ENCODE data around the gene FRMPD4. TPM values are rescaled to one million over a fixed set of nuclear protein-coding genes. Genes with fewer than 3 reads are reported as not detected.

Gene FRMPD4
- total RNA-seq, 1 donor from 2014 or later: 0.54 TPM

DNA sequence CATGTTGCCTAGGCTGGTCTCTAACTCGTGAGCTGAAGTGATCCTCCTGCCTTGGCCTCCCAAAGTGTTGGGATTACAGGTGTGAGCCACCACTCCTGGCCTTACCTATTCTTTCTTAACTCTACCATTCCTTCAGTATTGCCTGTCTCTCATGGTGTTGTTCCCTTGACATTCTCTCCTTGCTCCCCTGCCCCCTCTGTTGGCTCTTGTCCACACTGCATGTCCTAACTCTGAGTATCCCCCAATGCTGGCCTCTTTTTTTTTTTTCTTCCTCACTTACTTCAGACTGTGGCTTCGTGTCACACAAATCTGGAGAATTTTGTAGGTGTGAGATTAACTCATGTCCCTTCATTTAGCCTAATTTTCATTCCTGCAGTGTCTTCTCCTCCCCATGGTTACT lies 22.9 kb upstream of the FRMPD4 start:
- H3K27ac Mint-ChIP-seq (ENCODE audit: unreplicated experiment): no peak overlapping the region
- H3K4me3 Mint-ChIP-seq (ENCODE audit: unreplicated experiment): no peak overlapping the region
- H3K9me3 Mint-ChIP-seq (ENCODE audit: unreplicated experiment): no peaks in the 10 kb centered on the region
- Histone ChIP-seq H3K9ac (ENCODE audit: low read length) (no peak overlapping the region), H3K36me3 (ENCODE audit: insufficient read depth, low read length) (no peaks in the 10 kb centered on the region), H4K20me1 (ENCODE audit: insufficient read depth, low read length) (no peaks in the 10 kb centered on the region), H3K9me3 (ENCODE audit: insufficient read depth, low read depth, low read length) (no peaks in the 10 kb centered on the region), H3K27ac (ENCODE audit: low read depth, low read length) (no peak overlapping the region), H3K79me2 (ENCODE audit: insufficient read depth, low read length) (no peaks in the 10 kb centered on the region), H3K27me3 (ENCODE audit: insufficient read depth, low read length) (no peaks in the 10 kb centered on the region), H3K4me1 (ENCODE audit: insufficient read depth, low read length) (no peaks in the 10 kb centered on the region), H3K4me2 (ENCODE audit: low read length) (no peak overlapping the region), H3K4me3 (ENCODE audit: insufficient read depth, low read depth, low read length) (no peak overlapping the region), H2AFZ (ENCODE audit: low read depth, low read length) (no peak overlapping the region)
- no peaks in the 10 kb centered on the region for H3K27me3 Mint-ChIP-seq (ENCODE audit: low read depth, unreplicated experiment)
- no peaks in the 10 kb centered on the region for H3K36me3 Mint-ChIP-seq (ENCODE audit: low read depth, unreplicated experiment)
- FAIRE-seq (peak; percentile 59), DNase-seq (ENCODE audit: low read depth) (no peak)
- TF ChIP-seq, protein P1, sequence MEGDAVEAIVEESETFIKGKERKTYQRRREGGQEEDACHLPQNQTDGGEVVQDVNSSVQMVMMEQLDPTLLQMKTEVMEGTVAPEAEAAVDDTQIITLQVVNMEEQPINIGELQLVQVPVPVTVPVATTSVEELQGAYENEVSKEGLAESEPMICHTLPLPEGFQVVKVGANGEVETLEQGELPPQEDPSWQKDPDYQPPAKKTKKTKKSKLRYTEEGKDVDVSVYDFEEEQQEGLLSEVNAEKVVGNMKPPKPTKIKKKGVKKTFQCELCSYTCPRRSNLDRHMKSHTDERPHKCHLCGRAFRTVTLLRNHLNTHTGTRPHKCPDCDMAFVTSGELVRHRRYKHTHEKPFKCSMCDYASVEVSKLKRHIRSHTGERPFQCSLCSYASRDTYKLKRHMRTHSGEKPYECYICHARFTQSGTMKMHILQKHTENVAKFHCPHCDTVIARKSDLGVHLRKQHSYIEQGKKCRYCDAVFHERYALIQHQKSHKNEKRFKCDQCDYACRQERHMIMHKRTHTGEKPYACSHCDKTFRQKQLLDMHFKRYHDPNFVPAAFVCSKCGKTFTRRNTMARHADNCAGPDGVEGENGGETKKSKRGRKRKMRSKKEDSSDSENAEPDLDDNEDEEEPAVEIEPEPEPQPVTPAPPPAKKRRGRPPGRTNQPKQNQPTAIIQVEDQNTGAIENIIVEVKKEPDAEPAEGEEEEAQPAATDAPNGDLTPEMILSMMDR (IDR thresholded peaks at IDR 0.05; ENCODE audit: insufficient read depth, low read depth, low read length): no peak
- no peak for TF ChIP-seq EZH2 (IDR thresholded peaks at IDR 0.05; ENCODE audit: insufficient read depth, low read length)
- H3K4me1 Mint-ChIP-seq (ENCODE audit: low read depth, unreplicated experiment): no peaks in the 10 kb centered on the region

DNA sequence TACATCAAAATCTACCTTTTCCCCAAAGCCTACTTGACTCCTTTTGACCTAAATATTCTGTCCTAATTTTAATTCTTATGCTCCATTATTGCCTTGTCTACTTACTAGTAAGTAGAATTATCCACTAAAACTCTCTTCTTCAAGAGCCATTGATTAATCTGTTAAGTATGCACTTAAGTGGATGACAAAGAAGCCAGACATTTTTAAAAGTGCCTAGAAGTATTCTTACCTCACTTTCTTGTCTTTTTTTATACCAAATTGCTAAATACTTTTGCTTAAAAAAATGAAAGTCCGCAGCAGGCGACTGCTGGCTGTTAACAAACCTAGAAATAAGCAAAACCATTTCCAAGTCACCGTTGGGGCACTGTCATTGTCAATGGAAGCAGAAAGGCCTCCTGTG lies 20.1 kb upstream of the FRMPD4 start:
- Mint-ChIP-seq H3K4me3 (ENCODE audit: unreplicated experiment) (no peak overlapping the region), H3K4me1 (ENCODE audit: low read depth, unreplicated experiment) (no peaks in the 10 kb centered on the region), H3K27ac (ENCODE audit: unreplicated experiment) (no peak overlapping the region), H3K9me3 (ENCODE audit: unreplicated experiment) (no peaks in the 10 kb centered on the region), H3K36me3 (ENCODE audit: low read depth, unreplicated experiment) (no peaks in the 10 kb centered on the region), H3K27me3 (ENCODE audit: low read depth, unreplicated experiment) (no peaks in the 10 kb centered on the region)
- FAIRE-seq: no peak
- TF ChIP-seq EZH2 (IDR thresholded peaks at IDR 0.05; ENCODE audit: insufficient read depth, low read length): no peak
- TF ChIP-seq, protein P1 (IDR thresholded peaks at IDR 0.05; ENCODE audit: insufficient read depth, low read depth, low read length): no peak
- no peak overlapping the region for H3K4me2 ChIP-seq (ENCODE audit: low read length)
- H4K20me1 ChIP-seq (ENCODE audit: insufficient read depth, low read length): no peaks in the 10 kb centered on the region
- H3K36me3 ChIP-seq (ENCODE audit: insufficient read depth, low read length): no peaks in the 10 kb centered on the region
- peak; percentile 57 for DNase-seq (ENCODE audit: low read depth)
- no peak overlapping the region for H3K9ac ChIP-seq (ENCODE audit: low read length)
- no peaks in the 10 kb centered on the region for H3K79me2 ChIP-seq (ENCODE audit: insufficient read depth, low read length)
- no peaks in the 10 kb centered on the region for H3K9me3 ChIP-seq (ENCODE audit: insufficient read depth, low read depth, low read length)
- no peak overlapping the region for H2AFZ ChIP-seq (ENCODE audit: low read depth, low read length)
- H3K27me3 ChIP-seq (ENCODE audit: insufficient read depth, low read length): no peaks in the 10 kb centered on the region
- H3K4me3 ChIP-seq (ENCODE audit: insufficient read depth, low read depth, low read length): no peak overlapping the region
- no peak overlapping the region for H3K27ac ChIP-seq (ENCODE audit: low read depth, low read length)
- no peaks in the 10 kb centered on the region for H3K4me1 ChIP-seq (ENCODE audit: insufficient read depth, low read length)

DNA sequence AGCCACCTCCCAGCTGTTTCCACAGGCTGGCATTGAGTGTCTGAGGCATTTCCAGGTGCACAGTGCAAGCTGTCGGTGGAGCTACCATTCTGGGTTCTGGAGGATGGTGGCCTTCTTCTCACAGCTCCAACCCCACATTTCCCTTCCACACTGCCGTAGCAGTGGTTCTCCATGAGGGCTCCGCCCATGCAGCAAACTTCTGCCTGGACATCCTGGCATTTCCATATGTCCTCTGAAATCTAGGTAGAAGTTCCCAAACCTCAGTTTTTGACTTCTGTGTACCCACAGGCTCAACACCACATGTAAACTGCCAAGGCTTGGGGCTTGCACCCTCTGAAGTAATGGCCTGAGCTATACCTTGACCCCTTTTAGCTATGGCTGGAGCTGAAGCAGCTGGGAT lies 10.3 kb upstream of the FRMPD4 start:
- no peak overlapping the region for H2AFZ ChIP-seq (ENCODE audit: low read depth, low read length)
- Mint-ChIP-seq H3K27me3 (ENCODE audit: low read depth, unreplicated experiment) (no peaks in the 10 kb centered on the region), H3K4me1 (ENCODE audit: low read depth, unreplicated experiment) (no peaks in the 10 kb centered on the region), H3K36me3 (ENCODE audit: low read depth, unreplicated experiment) (no peaks in the 10 kb centered on the region), H3K27ac (ENCODE audit: unreplicated experiment) (no peak overlapping the region), H3K9me3 (ENCODE audit: unreplicated experiment) (no peaks in the 10 kb centered on the region), H3K4me3 (ENCODE audit: unreplicated experiment) (no peak overlapping the region)
- no peaks in the 10 kb centered on the region for H3K27me3 ChIP-seq (ENCODE audit: insufficient read depth, low read length)
- H3K9me3 ChIP-seq (ENCODE audit: insufficient read depth, low read depth, low read length): no peaks in the 10 kb centered on the region
- H3K27ac ChIP-seq (ENCODE audit: low read depth, low read length): no peak overlapping the region
- no peak overlapping the region for H3K4me3 ChIP-seq (ENCODE audit: insufficient read depth, low read depth, low read length)
- no peaks in the 10 kb centered on the region for H3K36me3 ChIP-seq (ENCODE audit: insufficient read depth, low read length)
- no peaks in the 10 kb centered on the region for H3K79me2 ChIP-seq (ENCODE audit: insufficient read depth, low read length)
- H3K9ac ChIP-seq (ENCODE audit: low read length): no peak overlapping the region
- no peaks in the 10 kb centered on the region for H4K20me1 ChIP-seq (ENCODE audit: insufficient read depth, low read length)
- DNase-seq (ENCODE audit: low read depth) (no peak), FAIRE-seq (no peak)
- TF ChIP-seq EZH2 (IDR thresholded peaks at IDR 0.05; ENCODE audit: insufficient read depth, low read length): no peak
- TF ChIP-seq, protein P1 (IDR thresholded peaks at IDR 0.05; ENCODE audit: insufficient read depth, low read depth, low read length): no peak
- no peak overlapping the region for H3K4me2 ChIP-seq (ENCODE audit: low read length)
- H3K4me1 ChIP-seq (ENCODE audit: insufficient read depth, low read length): no peaks in the 10 kb centered on the region

Measured in astrocyte (in vitro differentiated cells and primary cell).